GM18526 (cell line): ENCODE results near the gene ATP10D.

Source experiments
- POLR2A ChIP-seq: IDR thresholded peaks from 3 replicates; pipeline ENCODE4 v1.6.1; 2011; ENCODE audit not compliant: insufficient read length; ENCODE audit errors: extremely low read depth

ATP10D gene

DNA sequence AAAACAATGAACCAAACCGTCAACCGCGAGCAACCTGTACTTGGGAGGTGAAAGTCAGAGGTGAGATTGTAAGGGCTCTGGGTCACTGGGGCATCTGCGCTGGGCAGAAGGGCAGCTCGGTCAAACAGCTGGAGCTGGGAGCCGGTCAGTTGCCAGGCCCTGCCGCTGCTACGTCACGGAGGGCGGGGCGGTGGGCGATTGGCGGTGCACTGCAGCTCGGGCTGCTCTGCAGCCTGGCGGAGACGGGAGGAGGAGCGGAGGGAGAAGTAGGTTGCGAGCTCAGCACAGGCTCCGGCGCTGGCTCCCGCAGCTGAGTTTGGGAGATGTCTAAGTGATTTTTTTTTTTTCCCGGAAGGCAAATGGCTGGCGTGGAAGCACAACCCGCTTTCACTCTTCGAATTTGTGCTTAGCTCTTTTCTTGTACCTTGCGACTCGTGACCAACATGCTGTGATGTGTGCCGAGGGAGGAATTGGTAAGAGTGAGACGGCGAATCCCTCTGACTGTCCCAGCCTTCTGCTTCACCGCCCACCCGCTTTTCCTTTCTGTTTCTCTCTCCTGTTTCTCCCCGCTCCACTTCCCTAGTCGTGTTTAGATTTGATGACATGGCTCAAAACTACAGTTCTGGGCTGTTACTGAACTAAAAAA is at the start of gene ATP10D:
TSS of gene ATP10D (plus strand) at position 229 of the 646 bp plus-strand sequence. CDS start 27,266 bp downstream, outside the sequence.
- peak; percentile 89 for TF ChIP-seq POLR2A

DNA sequence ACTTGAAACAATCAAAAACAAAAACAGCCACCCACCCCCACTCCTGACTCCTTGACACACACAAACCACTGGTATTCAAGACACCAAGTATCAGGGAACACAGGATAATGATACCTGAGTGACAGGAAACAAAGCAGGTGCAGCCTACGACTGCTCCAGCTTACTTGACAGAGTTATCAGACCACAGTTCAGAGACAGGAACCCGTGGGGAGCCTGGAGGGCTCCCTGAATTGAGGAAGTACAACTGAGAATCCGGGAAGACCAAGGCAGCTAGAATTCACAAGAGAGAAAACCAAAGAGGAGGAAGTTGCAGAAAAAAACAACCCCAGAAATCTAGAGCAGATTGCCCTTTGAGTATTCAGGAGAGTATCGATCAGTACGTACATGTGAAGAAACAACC is 42.1 kb upstream of the ATP10D start:
- TF ChIP-seq POLR2A = no peak

- no peak for TF ChIP-seq POLR2A
Measured at GRCh38 chr4:47444031-47444430, 41.0 kb upstream of the ATP10D start.

DNA sequence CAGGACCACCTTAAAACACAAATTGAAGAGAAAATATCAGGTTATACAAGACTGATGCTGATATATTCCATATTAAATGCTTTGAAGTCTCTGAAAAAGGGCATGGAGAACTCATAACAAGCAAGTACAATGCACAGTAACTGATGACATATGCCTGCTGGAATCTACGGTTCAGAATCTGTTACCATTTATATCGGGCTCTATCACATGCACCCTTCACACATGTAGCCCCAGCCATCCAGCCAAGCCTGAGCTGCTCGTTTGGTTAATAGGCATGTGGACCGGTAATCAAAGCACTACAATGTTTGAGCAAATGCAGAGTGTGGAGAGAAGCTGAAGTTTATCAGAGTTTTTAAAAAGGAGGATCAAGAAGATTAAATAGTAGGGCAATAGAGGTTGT is 33.4 kb upstream of the ATP10D start:
- no peak for TF ChIP-seq POLR2A

GRCh38 chr4:47462799-47463234 is 22.3 kb upstream of the ATP10D start:
- no peak for TF ChIP-seq POLR2A

GRCh38 chr4:47463235-47463956 is 21.7 kb upstream of the ATP10D start, which contains the start of gene COMMD8:
Gene COMMD8, minus strand, starts transcription at chr4:47463702. Its CDS starts 51 bp downstream, at chr4:47463651.
- TF ChIP-seq POLR2A = peak; percentile 90

- TF ChIP-seq POLR2A = no peak
Measured at GRCh38 chr4:47465004-47465403, 20.1 kb upstream of the ATP10D start.

GRCh38 chr4:47466056-47466785 is 18.9 kb upstream of the ATP10D start:
- no peak for TF ChIP-seq POLR2A

DNA sequence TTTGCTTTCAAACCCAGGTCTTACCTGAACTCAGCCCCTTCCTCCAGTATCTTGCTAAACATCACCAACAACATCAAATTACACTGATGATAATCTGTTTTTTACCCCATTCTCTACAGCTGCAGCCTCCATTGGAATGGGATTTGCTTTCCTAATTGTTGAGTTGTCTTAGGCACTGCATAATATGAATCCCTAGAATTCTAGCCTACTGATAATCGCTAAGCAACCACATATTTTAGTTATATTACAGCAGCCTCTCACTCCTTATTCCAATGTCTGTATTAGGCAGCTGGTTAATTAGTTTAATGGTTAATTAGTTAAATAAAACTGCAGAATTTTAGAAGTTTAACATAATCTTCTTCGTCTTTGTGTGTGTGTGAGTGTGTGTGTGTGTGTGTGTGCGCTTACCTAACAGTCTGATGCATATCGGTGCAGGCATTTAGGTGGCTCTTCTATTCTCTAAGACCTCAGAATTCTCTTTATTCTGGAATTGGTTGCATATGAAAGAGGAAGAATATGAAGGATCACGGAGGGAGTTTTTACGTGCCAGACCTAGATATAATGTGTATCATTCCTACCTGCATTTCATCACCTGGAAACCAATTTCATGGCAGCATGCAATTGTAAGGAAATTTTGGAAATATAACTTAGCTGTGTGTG is 16.2 kb upstream of the ATP10D start:
- TF ChIP-seq POLR2A = no peak

GRCh38 chr4:47469951-47470350 is 15.1 kb upstream of the ATP10D start:
- no peak for TF ChIP-seq POLR2A

- TF ChIP-seq POLR2A = no peak
Measured at GRCh38 chr4:47471064-47471463, 14.0 kb upstream of the ATP10D start.

DNA sequence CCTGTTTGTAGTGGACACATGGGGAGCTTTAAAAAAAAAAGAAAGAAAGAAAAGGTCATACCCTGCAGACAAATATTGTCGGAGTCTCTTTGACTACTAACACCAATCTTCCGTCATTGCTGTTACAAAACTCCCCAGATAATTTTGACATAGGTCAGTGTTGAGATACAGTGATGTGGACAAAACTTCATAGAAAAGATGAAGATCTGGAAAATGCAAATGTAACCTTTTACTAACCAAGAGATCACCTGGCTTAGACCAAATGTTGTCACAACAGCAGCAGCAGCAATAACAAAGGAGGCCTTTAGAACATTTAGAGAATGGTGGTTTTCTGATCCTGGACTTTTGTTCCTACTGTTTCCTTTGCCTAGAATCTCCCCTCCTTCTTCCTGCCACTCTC is 13.5 kb upstream of the ATP10D start:
- no peak for TF ChIP-seq POLR2A

- no peak for TF ChIP-seq POLR2A
Measured at GRCh38 chr4:47473141-47473750, 11.8 kb upstream of the ATP10D start.

DNA sequence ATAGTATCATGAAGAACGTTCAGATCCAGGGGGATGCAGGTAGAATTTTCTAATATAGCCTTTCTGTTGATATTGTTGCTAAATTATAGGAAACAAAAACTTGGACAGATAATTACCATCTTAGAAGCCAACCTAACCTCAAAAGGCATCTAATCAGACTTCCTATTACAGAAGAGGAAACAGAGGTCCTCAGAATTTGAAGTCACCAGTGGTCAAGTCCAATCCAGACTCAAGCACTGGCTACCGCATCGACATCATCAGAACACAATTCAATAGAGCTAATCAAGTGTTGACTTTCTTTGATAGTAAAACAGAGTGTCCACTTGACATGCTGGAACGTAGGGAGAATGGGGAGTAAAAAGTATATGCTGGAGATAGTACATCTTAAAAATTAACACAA is 10.3 kb upstream of the ATP10D start:
- no peak for TF ChIP-seq POLR2A

- no peak for TF ChIP-seq POLR2A
Measured at GRCh38 chr4:47475411-47475810, 9.7 kb upstream of the ATP10D start.
